AG04449 (cell line): ENCODE results near the gene GRN.
"Not testable (repeated sequence)": the region's sequence is repeated elsewhere in the genome, so short reads cannot be mapped to it uniquely, and the experiment has no call there.

ENCODE experiments used
- CTCF ChIA-PET: fragments of 350-600 bp; formaldehyde crosslinking; extraction: SDS; loops from one replicate; lab custom pipeline; 2021; ENCODE audit warnings: antibody characterized with exemption; lab: Yijun Ruan, JAX
- POLR2A ChIA-PET: fragments of 400-600, 350-600 bp; formaldehyde crosslinking; extraction: SDS; loops from one replicate; lab custom pipeline; 2020; ENCODE audit warnings: antibody characterized with exemption, inconsistent platforms; lab: Yijun Ruan, JAX
- DNase-seq: peaks from one replicate; pipeline ENCODE4 v3.0.0-alpha.2; 2010; ENCODE audit warnings: low read depth, low spot score
- H3K4me3 ChIP-seq: 2 replicates; pipeline ENCODE4 v1.5.1; 2011; ENCODE audit warnings: low read depth, mild to moderate bottlenecking, control low read depth, low read length
- TF ChIP-seq, protein P1 (sequence below): IDR thresholded peaks from one replicate; pipeline ENCODE4 v1.5.1; 2011; ENCODE audit warnings: mild to moderate bottlenecking, moderate library complexity, low read length, control low read depth, inconsistent platforms; ENCODE audit not compliant: insufficient read depth; ENCODE audit errors: missing control alignments

GRN gene

DNA sequence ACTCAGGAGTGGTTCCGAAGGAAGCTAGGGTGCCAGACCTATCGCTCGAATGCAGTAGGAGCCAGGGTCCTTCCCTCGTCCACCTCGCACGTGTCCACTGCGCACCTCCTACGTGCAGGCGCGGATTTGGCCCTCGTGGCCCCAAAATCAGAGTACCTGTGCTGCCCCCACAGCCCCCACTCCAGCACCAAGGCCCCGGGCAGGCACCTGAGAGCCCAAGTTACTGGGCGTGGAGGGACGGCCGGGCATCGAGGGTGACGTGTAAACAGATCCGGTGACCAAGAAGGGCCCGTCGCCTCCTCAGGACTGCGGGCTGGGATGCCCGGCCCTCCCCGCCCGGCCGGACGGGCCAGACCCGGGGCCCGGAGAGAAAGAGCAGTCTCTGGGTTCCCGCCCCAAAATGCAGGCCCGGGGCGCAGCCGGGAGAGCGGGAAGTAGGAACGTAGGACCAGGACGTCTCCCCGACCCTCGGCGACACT, 21.0 kb upstream of the GRN start:
- H3K4me3 ChIP-seq: peak overlapping the region; percentile 85
- TF ChIP-seq, protein P1, sequence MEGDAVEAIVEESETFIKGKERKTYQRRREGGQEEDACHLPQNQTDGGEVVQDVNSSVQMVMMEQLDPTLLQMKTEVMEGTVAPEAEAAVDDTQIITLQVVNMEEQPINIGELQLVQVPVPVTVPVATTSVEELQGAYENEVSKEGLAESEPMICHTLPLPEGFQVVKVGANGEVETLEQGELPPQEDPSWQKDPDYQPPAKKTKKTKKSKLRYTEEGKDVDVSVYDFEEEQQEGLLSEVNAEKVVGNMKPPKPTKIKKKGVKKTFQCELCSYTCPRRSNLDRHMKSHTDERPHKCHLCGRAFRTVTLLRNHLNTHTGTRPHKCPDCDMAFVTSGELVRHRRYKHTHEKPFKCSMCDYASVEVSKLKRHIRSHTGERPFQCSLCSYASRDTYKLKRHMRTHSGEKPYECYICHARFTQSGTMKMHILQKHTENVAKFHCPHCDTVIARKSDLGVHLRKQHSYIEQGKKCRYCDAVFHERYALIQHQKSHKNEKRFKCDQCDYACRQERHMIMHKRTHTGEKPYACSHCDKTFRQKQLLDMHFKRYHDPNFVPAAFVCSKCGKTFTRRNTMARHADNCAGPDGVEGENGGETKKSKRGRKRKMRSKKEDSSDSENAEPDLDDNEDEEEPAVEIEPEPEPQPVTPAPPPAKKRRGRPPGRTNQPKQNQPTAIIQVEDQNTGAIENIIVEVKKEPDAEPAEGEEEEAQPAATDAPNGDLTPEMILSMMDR: no peak
- ChIA-PET CTCF (interaction anchor here (0.7 to 2.7 kb wide), 4 partner anchors 114 to 446 kb away, joined by 3 to 12 read pairs (median 4); no protein-coding TSS in a partner anchor), POLR2A (no interaction called here)
- DNase-seq: no peak

DNA sequence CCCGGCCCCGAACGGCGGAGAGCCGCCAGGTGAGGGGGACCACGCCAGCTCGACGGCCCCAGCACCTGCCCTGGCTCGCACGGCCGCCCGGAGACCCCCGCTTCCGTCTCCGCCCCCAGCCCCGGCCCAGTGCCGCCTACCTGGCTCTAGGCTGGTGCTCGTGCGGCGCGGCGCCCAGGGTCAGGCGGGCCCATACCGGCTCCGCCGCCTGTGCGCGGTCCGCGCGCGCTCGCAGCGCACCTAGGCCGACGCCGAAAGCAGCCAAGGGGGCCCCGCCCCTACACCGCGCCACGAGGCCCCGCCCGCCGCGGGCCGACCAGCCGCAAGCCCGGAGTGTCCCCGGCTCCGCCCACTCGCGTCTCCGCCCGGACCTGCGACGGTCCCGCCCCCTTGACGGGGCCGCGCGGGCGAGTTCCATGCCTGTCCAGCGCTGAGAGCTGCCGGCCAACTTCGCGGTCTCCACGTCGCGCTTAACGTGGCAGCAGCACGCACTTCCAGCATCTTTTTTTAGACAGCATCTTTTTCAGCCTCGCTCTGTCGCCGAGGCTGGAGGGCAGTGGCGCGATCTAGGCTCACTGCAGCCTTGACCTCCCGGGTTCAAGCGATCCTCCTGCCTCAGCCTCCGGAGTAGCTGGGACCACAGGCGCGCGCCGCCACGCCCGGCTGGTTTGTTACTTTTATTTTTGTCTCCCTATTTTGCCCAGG, 20.4 kb upstream of the GRN start, which contains the start of gene SLC25A39:
TSS of gene SLC25A39 (minus strand) at position 253 of the 705 bp plus-strand sequence. CDS start 1,261 bp downstream, outside the sequence.
- ChIA-PET CTCF (interaction anchor here (0.7 to 2.7 kb wide), 7 partner anchors 26 to 447 kb away, joined by 3 to 12 read pairs (median 3); no protein-coding TSS in a partner anchor), POLR2A (no interaction called here)
- TF ChIP-seq, protein P1: no peak
- no peak for DNase-seq
- peak within 1 kb of the TSS; percentile 85 for H3K4me3 ChIP-seq

DNA sequence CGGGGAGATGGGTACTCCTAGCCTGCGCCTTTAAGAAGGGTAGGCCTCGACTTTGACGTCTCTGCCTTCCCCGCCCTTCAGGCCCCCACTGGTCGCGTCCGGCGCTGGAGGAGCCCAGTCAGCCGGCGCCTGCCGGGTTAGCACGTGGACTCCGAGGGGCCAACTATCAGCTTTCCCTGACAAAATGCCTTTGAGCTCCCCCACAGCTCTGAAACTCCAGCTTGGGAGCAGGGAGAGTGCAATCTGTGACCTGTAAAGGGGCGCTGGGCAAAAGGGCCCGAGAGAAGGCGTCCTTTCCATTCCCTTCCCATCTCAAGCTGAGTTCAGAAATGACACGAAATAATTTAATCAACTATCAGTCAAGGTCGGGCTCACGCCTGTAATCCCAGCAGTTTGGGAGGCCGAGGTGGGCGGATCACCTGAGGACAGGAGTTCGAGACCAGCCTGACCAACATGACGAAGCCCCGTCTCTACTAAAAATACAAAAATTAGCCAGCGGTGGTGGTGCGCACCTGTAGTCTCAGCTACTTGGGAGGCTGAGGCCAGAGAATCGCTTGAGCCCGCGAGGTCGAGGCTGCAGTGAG, 18.1 kb upstream of the GRN start:
- ChIA-PET CTCF (interaction anchor here (0.6 to 1.6 kb wide), 9 partner anchors 13 to 195 kb away, joined by 3 to 12 read pairs (median 4); partner anchors contain the start of genes FAM171A2 and UBTF), POLR2A (interaction anchor here (0.6 to 1.0 kb wide), 5 partner anchors 10 to 107 kb away, joined by 4 to 8 read pairs (median 4); partner anchors contain the start of genes GRN and UBTF)
- TF ChIP-seq, protein P1: no peak
- H3K4me3 ChIP-seq: no peak overlapping the region
- peak; percentile 80 for DNase-seq

GRCh38 chr17:44327715-44328449, 17.2 kb upstream of the GRN start:
- ChIA-PET POLR2A (interaction anchor here (0.8 kb wide), 1 partner anchor 106 kb away, joined by 8 read pairs; no protein-coding TSS in a partner anchor), CTCF (interaction anchor here (0.7 to 9.2 kb wide), 10 partner anchors 17 to 195 kb away, joined by 3 to 130 read pairs (median 4); partner anchors contain the start of genes GRN and UBTF)
- H3K4me3 ChIP-seq: no peak overlapping the region

GRCh38 chr17:44329516-44329915, 15.6 kb upstream of the GRN start:
- CTCF ChIA-PET: interaction anchor here (1.4 to 9.2 kb wide), 12 partner anchors 11 to 386 kb away, joined by 3 to 130 read pairs (median 13); partner anchors contain the start of gene GRN

More at GRCh38 chr17:44327715-44328449, 17.2 kb upstream of the GRN start:
- TF ChIP-seq, protein P1: no peak
- DNase-seq: no peak

DNA sequence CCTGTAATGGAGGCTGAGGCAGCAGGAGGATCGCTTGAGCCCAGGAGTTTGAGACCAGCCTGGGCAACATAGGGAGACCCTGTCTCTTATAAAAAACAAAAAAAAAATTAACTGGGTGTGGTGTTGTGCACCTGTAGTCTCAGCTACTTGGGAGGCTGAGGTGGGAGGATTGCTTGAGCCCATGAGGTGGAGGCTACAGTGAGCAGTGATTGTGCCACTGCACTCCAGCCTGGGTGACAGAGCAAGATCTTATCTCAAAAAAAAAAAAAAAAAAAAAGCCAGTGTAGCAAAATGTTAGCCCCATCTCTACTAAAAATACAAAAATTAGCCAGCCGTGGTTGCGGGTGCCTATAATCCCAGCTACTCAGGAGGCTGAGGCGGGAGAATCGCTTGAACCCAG, 14.8 kb upstream of the GRN start:
- POLR2A ChIA-PET: interaction anchor here (0.7 kb wide), 1 partner anchor 11 kb away, joined by 3 read pairs; no protein-coding TSS in a partner anchor
- H3K4me3 ChIP-seq, DNase-seq: not testable (repeated sequence)
- CTCF ChIA-PET: interaction anchor here (0.7 to 9.2 kb wide), 29 partner anchors 8 to 387 kb away, joined by 3 to 130 read pairs (median 7); partner anchors contain the start of gene GRN

More at GRCh38 chr17:44329516-44329915, 15.6 kb upstream of the GRN start:
- H3K4me3 ChIP-seq, POLR2A ChIA-PET, DNase-seq: not testable (repeated sequence)
